ENCODE data around the gene PRDX5.

The PRDX5 gene

DNA sequence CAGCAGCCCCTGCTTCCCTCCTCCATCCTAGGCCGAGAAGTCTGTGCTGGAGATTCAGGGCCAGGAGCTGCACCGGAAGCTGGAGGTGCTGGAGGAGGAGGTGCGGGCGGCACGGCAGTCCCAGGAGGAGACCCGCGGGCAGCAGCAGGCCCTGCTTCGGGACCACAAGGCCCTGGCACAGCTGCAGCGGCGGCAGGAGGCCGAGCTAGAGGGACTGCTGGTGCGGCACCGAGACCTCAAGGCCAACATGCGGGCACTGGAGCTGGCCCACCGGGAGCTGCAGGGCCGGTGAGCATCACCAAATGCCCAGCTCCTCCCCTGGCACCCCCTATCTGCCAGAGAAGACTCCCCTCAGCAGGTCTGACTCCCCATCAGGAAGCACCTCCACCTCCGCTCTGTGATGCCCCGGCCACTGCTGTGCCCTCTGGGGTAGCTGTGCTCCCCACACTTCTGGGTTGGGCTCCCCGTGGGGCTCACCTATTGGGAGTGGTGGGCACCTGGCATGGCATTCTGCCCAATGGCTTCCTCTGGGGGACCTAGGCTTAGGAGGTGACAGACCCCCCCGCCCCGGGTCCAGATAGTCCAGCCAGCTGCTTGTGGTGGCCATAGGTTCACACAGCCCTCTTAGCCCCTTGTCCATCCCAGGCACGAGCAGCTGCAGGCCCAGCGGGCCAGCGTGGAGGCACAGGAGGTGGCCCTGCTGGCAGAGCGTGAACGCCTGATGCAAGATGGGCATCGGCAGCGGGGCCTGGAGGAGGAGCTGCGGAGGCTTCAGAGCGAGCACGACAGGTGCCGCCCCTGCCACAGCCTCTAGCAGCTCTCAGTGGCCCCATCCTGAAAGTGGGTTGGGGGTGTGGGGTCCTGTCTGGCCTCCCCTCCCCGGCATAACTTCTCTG lies 34.4 kb downstream of the PRDX5 start:
- Histone ChIP-seq H3K4me1 (ENCODE audit: control insufficient read depth in 1 of 2, insufficient read depth in 1 of 2, low read depth in 1 of 2, low read length in 1 of 2) (peaks cover 4 to 10% of the 10 kb centered on the region in 2 experiments), H3K9me3 (no peaks in the 10 kb centered on the region), H3K27ac (no peak overlapping the region), H3K4me3 (ENCODE audit: low read depth in 1 of 2, low read length in 1 of 2) (no peak overlapping the region), H3K27me3 (no peaks in the 10 kb centered on the region), H3K36me3 (peaks cover 100% of the 10 kb centered on the region)
- TF ChIP-seq, protein P1, sequence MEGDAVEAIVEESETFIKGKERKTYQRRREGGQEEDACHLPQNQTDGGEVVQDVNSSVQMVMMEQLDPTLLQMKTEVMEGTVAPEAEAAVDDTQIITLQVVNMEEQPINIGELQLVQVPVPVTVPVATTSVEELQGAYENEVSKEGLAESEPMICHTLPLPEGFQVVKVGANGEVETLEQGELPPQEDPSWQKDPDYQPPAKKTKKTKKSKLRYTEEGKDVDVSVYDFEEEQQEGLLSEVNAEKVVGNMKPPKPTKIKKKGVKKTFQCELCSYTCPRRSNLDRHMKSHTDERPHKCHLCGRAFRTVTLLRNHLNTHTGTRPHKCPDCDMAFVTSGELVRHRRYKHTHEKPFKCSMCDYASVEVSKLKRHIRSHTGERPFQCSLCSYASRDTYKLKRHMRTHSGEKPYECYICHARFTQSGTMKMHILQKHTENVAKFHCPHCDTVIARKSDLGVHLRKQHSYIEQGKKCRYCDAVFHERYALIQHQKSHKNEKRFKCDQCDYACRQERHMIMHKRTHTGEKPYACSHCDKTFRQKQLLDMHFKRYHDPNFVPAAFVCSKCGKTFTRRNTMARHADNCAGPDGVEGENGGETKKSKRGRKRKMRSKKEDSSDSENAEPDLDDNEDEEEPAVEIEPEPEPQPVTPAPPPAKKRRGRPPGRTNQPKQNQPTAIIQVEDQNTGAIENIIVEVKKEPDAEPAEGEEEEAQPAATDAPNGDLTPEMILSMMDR (IDR thresholded peaks at IDR 0.05) = no peak

- Histone ChIP-seq H3K27me3 (no peaks in the 10 kb centered on the region), H3K9me3 (no peaks in the 10 kb centered on the region), H3K4me3 (ENCODE audit: low read depth in 1 of 2, low read length in 1 of 2) (no peak overlapping the region), H3K36me3 (peaks cover 100% of the 10 kb centered on the region), H3K27ac (no peak overlapping the region), H3K4me1 (ENCODE audit: control insufficient read depth in 1 of 2, insufficient read depth in 1 of 2, low read depth in 1 of 2, low read length in 1 of 2) (peaks cover 6 to 9% of the 10 kb centered on the region in 2 experiments)
- TF ChIP-seq, protein P1 (IDR thresholded peaks at IDR 0.05) = no peak
Observed at GRCh38 chr11:64352995-64353714, 35.2 kb downstream of the PRDX5 start.

- peaks cover 93% of the 10 kb centered on the region for H3K36me3 ChIP-seq
- TF ChIP-seq, protein P1 (IDR thresholded peaks at IDR 0.05) = no peak
- no peaks in the 10 kb centered on the region for H3K9me3 ChIP-seq
- H3K27me3 ChIP-seq = no peaks in the 10 kb centered on the region
- no peak overlapping the region for H3K27ac ChIP-seq
- H3K4me3 ChIP-seq (ENCODE audit: low read depth in 1 of 2, low read length in 1 of 2) = no peak overlapping the region
- H3K4me1 ChIP-seq (ENCODE audit: control insufficient read depth in 1 of 2, insufficient read depth in 1 of 2, low read depth in 1 of 2, low read length in 1 of 2) = peaks cover 13 to 16% of the 10 kb centered on the region in 2 experiments
Observed at GRCh38 chr11:64353715-64354506, 36.0 kb downstream of the PRDX5 start.

GRCh38 chr11:64355078-64355940 lies 37.4 kb downstream of the PRDX5 start:
- TF ChIP-seq, protein P1 (IDR thresholded peaks at IDR 0.05) = peak; percentile 24
- no peak overlapping the region for H3K4me3 ChIP-seq (ENCODE audit: low read depth in 1 of 2, low read length in 1 of 2)
- no peaks in the 10 kb centered on the region for H3K9me3 ChIP-seq
- H3K27me3 ChIP-seq = no peaks in the 10 kb centered on the region
- peak overlapping the region; percentile 50 for H3K27ac ChIP-seq
- H3K4me1 ChIP-seq (ENCODE audit: control insufficient read depth in 1 of 2, insufficient read depth in 1 of 2, low read depth in 1 of 2, low read length in 1 of 2) = peaks cover 25 to 30% of the 10 kb centered on the region in 2 experiments
- H3K36me3 ChIP-seq = peaks cover 80% of the 10 kb centered on the region
